ENCODE measurements around the gene DTD1. TPM values are rescaled to one million over a fixed set of nuclear protein-coding genes. Genes with fewer than 3 reads are reported as not detected.

The DTD1 gene
- total RNA-seq, 1 experiment from 2014 or later: 109 TPM

GRCh38 chr20:18672834-18673233, 85.0 kb downstream of the DTD1 start:
- H3K36me3 ChIP-seq (ENCODE audit: control insufficient read depth, insufficient read depth, low read length): no peaks in the 10 kb centered on the region
- ChIA-PET CTCF (no interaction called here), POLR2A (no interaction called here)
- no peak overlapping the region for H3K4me3 ChIP-seq (ENCODE audit: low read depth, low read length)
- Mint-ChIP-seq H3K36me3 (ENCODE audit: insufficient read depth, unreplicated experiment) (no peaks in the 10 kb centered on the region), H3K27ac (ENCODE audit: unreplicated experiment) (no peak overlapping the region), H3K4me1 (ENCODE audit: low read depth, unreplicated experiment) (peaks cover 6% of the 10 kb centered on the region), H3K27me3 (ENCODE audit: insufficient read depth, unreplicated experiment) (no peaks in the 10 kb centered on the region), H3K9me3 (ENCODE audit: unreplicated experiment) (no peaks in the 10 kb centered on the region), H3K4me3 (ENCODE audit: unreplicated experiment) (no peak overlapping the region)
- no peaks in the 10 kb centered on the region for H3K27me3 ChIP-seq (replicated peaks; ENCODE audit: control insufficient read depth, insufficient read depth, low read length)
- intact Hi-C loops (cut with micrococcal nuclease; ENCODE audit: unreplicated experiment): no loop called here
- no peak for DNase-seq
- TF ChIP-seq CTCF (IDR thresholded peaks at IDR 0.05; ENCODE audit: insufficient read depth in 1 of 2, low read depth in 1 of 2, low read length in 1 of 2, severe bottlenecking in 1 of 2, unreplicated experiment in 1 of 2): no peak
- BruUV-seq (replicated peaks): no TSS peak
- H3K4me1 ChIP-seq: peaks cover 4% of the 10 kb centered on the region; the same call in 1 of the 2 replicates
- H3K9me3 ChIP-seq: no peaks in the 10 kb centered on the region

DNA sequence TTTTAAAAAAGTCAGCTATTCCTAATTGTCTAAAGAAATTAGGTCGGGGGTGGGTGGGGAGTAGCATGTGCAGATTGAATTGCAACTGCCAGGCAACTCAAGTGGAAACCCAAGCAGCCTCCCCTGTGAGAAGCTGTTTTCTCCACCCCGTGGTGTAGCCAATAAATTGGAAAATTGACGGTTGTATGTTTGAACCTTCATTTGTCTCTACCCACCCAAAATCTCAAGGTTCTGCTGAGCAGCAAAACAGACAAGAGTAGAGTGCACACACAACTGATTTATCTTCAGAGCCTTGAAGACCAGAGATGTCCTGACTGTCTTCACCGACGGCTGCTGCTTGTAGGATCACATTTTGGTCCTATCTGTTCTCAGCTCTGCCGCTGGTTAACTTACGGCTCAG, 88.5 kb downstream of the DTD1 start:
- intact Hi-C loops (cut with micrococcal nuclease; ENCODE audit: unreplicated experiment): no loop called here
- no peak for TF ChIP-seq CTCF (IDR thresholded peaks at IDR 0.05; ENCODE audit: insufficient read depth in 1 of 2, low read depth in 1 of 2, low read length in 1 of 2, severe bottlenecking in 1 of 2, unreplicated experiment in 1 of 2)
- Histone ChIP-seq H3K36me3 (ENCODE audit: control insufficient read depth, insufficient read depth, low read length) (no peaks in the 10 kb centered on the region), H3K4me1 (no peaks in the 10 kb centered on the region), H3K9me3 (no peaks in the 10 kb centered on the region), H3K4me3 (ENCODE audit: low read depth, low read length) (no peak overlapping the region), H3K27me3 (replicated peaks; ENCODE audit: control insufficient read depth, insufficient read depth, low read length) (no peaks in the 10 kb centered on the region)
- CTCF ChIA-PET: interaction anchor here (0.6 to 1.2 kb wide), 2 partner anchors 42 to 44 kb away, joined by 3 read pairs; no protein-coding TSS in a partner anchor
- Mint-ChIP-seq H3K36me3 (ENCODE audit: insufficient read depth, unreplicated experiment) (no peaks in the 10 kb centered on the region), H3K27me3 (ENCODE audit: insufficient read depth, unreplicated experiment) (no peaks in the 10 kb centered on the region), H3K4me1 (ENCODE audit: low read depth, unreplicated experiment) (peaks cover 6% of the 10 kb centered on the region), H3K27ac (ENCODE audit: unreplicated experiment) (no peak overlapping the region), H3K9me3 (ENCODE audit: unreplicated experiment) (no peaks in the 10 kb centered on the region), H3K4me3 (ENCODE audit: unreplicated experiment) (no peak overlapping the region)
- no TSS peak for BruUV-seq (replicated peaks)
- POLR2A ChIA-PET: no interaction called here
- DNase-seq: no peak

DNA sequence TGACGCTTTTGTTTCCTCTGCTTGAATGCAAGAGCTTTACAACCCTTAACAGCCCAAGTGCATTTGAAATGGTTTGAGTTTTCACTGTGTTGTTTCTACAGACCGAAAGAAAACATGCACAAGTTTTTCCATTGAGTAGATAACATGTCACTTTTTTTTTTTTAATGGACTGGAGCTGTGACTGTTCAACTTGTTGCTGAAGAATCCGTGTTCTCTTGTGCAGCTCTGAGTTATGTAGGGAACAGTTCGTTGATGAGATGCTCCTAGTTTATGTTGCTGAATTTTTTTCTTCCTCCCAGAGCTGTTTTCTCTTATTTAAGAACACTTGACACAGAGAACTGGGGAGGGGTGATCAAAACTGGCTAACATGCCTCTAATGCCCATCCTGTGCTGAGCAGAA, 89.3 kb downstream of the DTD1 start:
- CTCF ChIA-PET: interaction anchor here (1.2 kb wide), 1 partner anchor 43 kb away, joined by 3 read pairs; no protein-coding TSS in a partner anchor

More for the DNA sequence above, 89.3 kb downstream of the DTD1 start:
- Mint-ChIP-seq H3K9me3 (ENCODE audit: unreplicated experiment) (no peaks in the 10 kb centered on the region), H3K4me3 (ENCODE audit: unreplicated experiment) (no peak overlapping the region), H3K27me3 (ENCODE audit: insufficient read depth, unreplicated experiment) (no peaks in the 10 kb centered on the region), H3K27ac (ENCODE audit: unreplicated experiment) (no peak overlapping the region), H3K4me1 (ENCODE audit: low read depth, unreplicated experiment) (peaks cover 6% of the 10 kb centered on the region), H3K36me3 (ENCODE audit: insufficient read depth, unreplicated experiment) (no peaks in the 10 kb centered on the region)
- H3K27me3 ChIP-seq (replicated peaks; ENCODE audit: control insufficient read depth, insufficient read depth, low read length): no peaks in the 10 kb centered on the region
- DNase-seq: no peak
- POLR2A ChIA-PET: no interaction called here
- no peak for TF ChIP-seq CTCF (IDR thresholded peaks at IDR 0.05; ENCODE audit: insufficient read depth in 1 of 2, low read depth in 1 of 2, low read length in 1 of 2, severe bottlenecking in 1 of 2, unreplicated experiment in 1 of 2)
- no peaks in the 10 kb centered on the region for H3K9me3 ChIP-seq
- no peaks in the 10 kb centered on the region for H3K36me3 ChIP-seq (ENCODE audit: control insufficient read depth, insufficient read depth, low read length)
- no peaks in the 10 kb centered on the region for H3K4me1 ChIP-seq
- BruUV-seq (replicated peaks): no TSS peak
- no peak overlapping the region for H3K4me3 ChIP-seq (ENCODE audit: low read depth, low read length)
- intact Hi-C loops (cut with micrococcal nuclease; ENCODE audit: unreplicated experiment): no loop called here

Measured in Caco-2 (cell line).